GM04504 (cell line): ENCODE results near the gene ZC3H12A.
A peak's percentile ranks its signal among the peaks of the same experiment; 100 is the strongest.

ENCODE experiments used
- DNase-seq: peaks from one replicate; pipeline ENCODE4 v3.0.0-alpha.2; 2012; ENCODE audit warnings: low read depth

The ZC3H12A gene

DNA sequence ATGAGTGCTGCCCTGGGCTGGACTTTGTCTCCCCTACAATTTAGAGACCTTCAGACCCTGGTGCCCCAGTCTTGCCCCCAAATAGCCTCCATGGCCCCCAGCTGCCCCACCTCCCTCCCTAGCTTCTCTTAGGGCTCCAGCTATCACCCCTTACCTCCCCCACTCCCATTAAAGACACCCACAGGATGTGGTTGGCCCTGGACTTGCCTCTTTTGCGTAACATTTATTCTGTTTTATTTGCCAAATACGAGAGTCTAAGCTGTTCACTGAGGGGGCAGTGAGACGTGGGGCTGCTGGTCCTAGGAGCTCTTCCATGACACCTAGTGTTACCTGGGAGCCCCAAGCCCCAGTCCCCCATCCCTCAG lies 4.5 kb downstream of the ZC3H12A start:
- no peak for DNase-seq

GRCh38 chr1:37479255-37480124 lies 5.1 kb downstream of the ZC3H12A start:
- peak; percentile 83 for DNase-seq

- no peak for DNase-seq
These were observed 5.7 kb downstream of the ZC3H12A start for GRCh38 chr1:37480125-37480466.

DNA sequence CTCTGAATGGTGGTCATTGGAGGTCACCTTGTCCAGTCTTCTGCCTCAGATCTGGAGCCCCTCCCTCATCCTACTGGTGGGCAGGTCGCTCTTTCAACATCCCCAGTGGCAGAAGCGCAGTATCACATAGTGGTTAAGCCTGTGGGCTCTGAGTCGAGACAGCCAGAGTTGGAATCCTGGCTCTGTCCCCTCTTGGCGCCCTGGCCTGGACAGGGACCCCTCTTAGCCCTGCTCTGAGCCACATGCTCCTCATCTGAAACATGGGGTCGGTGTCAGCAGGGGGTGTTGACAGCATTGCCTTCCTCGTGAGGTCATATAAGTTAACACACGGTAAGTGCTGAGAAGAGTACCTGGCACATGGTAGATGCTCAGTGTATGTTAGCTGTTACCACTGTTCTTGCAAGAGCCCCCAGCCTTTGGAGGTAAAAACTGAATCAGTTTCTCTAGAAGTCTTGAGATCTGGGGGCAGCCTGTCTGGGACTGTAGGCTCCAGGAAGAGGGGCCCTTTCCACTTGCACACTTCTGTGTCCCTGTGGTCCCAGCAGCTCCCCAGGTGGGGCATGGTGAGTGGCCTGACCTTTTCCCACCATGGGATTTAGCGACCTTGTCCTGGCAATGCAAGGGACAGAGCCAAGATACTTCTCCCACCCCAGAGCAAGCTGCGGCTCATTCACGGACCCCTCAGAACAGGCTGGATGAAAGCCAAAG lies 6.4 kb downstream of the ZC3H12A start:
- DNase-seq, result no peak

DNA sequence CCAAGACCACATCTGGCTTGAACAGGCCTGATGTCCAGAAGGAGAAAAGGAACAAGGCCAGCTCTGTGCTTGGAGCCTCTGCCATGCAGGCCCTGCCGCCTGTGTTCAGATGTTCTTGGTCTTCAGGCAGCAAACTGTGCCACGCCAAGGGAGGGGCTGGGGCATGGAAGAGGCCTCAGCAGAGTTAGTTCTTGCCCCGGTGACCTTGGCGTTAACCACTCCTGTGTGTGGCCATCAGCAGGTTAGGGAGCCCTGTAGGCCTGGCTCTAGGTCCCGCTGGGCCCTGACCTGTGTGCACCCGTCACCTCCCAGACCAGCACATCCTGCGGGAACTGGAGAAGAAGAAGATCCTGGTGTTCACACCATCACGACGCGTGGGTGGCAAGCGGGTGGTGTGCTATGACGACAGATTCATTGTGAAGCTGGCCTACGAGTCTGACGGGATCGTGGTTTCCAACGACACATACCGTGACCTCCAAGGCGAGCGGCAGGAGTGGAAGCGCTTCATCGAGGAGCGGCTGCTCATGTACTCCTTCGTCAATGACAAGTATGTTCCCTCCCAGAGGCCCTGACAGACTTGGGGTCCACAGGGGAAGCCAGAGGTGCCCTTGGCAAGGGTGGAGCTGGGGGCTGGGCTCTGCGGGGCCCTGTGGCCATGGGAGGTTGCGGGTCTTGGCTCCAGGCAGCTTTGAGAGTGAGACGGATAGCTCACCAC lies 7.1 kb downstream of the ZC3H12A start:
- no peak for DNase-seq

- DNase-seq, result no peak
These were observed 7.8 kb downstream of the ZC3H12A start for GRCh38 chr1:37482004-37482785.

DNA sequence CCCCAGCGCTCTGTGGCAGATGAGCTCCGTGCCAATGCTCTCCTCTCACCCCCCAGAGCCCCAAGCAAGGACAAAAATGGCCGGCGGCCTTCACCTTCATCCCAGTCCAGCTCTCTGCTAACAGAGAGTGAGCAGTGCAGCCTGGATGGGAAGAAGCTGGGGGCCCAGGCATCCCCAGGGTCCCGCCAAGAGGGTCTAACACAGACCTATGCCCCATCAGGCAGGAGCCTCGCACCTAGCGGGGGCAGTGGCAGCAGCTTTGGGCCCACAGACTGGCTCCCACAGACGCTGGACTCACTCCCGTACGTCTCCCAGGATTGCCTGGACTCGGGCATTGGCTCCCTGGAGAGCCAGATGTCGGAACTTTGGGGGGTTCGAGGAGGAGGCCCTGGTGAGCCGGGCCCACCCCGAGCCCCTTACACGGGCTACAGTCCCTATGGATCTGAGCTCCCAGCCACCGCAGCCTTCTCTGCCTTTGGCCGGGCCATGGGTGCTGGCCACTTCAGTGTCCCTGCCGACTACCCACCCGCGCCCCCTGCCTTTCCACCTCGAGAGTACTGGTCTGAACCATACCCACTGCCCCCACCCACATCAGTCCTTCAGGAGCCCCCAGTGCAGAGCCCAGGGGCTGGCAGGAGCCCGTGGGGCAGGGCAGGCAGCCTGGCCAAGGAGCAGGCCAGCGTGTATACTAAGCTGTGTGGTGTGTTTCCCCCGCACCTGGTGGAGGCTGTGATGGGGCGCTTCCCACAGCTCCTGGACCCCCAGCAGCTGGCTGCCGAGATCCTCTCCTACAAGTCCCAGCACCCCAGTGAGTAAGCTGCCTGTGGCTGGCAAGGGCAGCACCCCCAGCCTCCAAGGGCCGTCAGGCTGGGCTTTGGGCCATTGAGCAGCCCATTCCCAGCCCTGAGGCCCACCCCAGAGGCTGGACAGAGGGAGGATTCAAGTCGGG lies 8.7 kb downstream of the ZC3H12A start:
- no peak for DNase-seq

DNA sequence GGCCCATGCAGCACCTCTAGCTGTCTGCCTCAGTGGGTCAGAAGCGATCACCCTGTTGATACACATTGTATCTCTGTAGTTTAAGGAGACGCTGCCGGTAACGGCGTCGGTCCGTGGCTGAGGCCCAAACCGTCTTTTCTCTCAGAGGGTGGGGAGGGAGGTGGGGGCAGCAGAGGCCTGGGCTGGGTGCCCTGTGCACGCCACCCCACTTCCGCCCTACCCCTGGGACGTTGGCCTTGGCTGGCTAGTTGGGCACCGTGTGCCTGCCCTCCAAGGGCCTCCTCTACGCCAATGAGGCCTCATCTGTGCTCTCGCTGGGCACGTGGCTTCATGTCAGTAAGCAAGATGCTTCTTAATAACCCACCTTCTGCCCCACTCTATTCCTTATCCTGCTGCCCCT lies 9.4 kb downstream of the ZC3H12A start:
- DNase-seq, result no peak

- DNase-seq, result no peak
These were observed 10.1 kb downstream of the ZC3H12A start for GRCh38 chr1:37484325-37485051.

DNA sequence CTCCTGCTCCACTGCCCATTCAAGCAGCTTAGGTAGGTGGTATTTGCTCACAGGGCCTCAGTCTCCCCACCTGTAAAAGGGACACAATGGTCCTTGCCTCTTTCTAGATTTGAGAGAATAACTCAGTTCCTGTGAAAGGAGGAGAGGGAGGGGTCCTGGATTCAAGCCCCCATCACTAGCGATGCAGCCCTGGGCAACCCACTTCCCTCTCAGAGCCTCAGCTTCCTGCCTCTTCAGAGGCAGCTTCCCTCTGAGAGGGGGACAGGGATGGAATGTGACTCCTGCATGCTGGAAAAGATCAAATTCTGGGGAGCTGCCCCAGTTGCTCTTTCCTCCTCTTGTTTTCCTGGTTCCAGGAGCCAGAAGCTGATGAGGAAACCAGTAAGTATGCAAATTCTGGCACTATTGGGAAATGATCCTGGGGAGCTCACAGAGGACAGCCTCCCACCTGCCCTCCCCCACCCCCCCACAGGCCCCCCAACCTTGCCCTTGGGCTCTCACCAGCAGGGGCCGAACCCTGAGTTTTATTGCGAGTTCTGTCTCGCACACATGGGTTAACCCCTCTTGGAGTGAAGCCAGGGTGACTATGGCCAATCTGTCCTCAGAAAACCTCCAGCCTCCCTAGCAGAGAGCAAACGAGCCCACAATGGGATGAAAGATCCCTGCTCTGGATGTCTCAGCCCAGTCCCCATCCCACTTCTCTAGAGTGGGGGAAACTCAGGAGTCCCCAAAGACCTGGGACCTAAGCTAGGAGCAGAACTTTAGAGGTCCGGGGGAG lies 11.7 kb downstream of the ZC3H12A start:
- DNase-seq, result no peak

DNA sequence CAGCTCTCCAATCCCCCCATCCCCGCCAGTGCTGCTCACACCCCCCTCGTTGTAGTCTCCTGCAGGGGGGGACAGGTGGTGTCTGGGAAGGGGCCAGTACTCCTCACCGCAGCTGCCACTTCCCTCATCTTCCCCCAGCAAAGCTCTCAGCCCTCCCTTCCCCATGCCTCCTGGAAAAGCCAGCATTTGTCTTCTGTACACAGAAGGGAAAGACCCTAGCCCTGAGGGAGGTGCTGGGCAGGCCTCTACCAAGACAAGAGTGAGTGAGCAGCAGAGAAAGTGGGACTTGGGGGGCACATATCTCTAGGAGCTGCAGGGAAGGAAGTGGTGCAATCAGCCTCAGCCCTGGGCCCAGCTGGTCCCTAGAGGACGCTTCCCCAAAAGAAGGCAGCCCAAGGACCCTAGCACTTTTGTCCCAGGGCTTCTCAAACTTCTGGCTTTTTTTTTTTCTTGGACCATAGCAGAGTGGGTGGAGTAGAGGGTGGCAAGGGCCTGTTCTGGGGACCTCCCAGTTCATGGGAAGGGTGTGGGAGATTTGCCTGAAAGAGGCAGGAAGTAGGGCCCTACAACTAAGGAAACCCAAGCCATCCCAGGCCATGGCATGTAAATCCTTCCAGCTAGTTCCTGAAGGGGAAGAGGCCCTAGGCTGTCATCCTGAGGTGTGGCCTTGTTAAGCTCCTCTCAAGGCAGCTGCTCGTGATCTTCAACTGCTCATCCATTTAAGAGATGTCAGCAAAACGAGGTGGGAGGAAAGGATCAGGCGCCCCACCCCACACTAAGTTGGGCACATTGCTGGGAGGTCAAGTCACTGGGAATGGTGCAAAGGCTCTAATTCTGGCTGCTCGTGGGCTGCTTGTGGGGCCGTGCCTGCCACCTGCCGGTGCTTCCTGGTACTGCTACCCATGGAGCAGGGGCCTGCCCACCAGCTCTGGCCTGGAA lies 12.6 kb downstream of the ZC3H12A start:
- DNase-seq, result no peak

DNA sequence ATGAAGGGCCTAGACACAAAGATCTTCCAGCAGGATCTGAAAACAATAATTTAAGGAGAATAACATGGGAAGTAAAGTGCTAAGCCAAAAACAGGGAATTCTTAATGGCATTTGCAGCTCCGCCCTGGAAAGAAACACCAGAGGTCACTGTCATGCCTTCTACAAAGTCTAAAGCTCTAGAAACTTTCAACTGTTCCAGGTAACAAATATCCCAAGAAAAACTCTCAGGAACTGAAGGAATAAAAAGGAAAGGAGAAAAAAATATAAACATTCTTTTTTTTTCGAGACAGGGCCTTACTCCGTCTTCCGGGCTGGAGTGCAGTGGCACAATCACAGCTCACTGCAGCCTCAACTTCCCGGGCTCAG lies 13.2 kb downstream of the ZC3H12A start:
- no peak for DNase-seq

- no peak for DNase-seq
These were observed 19.1 kb downstream of the ZC3H12A start for GRCh38 chr1:37493336-37494098.

GRCh38 chr1:37495875-37496274 lies 21.5 kb downstream of the ZC3H12A start:
- DNase-seq, result no peak

- no peak for DNase-seq
These were observed 23.5 kb downstream of the ZC3H12A start for GRCh38 chr1:37497832-37498231.

- DNase-seq, result no peak
These were observed 24.7 kb downstream of the ZC3H12A start for GRCh38 chr1:37498872-37499617.

GRCh38 chr1:37501661-37502060 lies 27.3 kb downstream of the ZC3H12A start:
- no peak for DNase-seq
